ENCODE measurements around the gene LRIG1. TPM values are rescaled to one million over a fixed set of nuclear protein-coding genes. Genes with fewer than 3 reads are reported as not detected.
A peak's percentile ranks its signal among the peaks of the same experiment; 100 is the strongest.
"Not testable (repeated sequence)": the region's sequence is repeated elsewhere in the genome, so short reads cannot be mapped to it uniquely, and the experiment has no call there.

Gene LRIG1
- total RNA-seq, 1 donor from 2014 or later = 10.9 TPM

DNA sequence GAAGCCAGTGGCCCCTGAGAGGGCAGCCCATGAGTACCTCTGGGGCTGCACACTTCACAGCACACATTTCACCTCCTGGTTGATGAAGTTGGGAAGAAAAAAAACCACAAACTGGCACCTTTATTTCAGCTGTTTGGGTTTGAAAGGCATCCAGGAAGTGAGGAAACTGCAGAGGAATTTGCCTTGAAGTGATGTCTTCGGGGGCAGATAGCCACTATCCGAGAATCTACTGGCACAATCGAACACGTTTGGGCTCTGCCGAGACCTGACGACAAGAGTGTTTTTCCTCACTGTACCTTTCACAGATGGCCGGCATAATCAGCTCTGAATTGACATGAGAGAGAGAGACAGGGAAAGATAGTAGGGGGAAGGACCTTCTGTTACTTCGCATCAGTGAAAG, 59.7 kb downstream of the LRIG1 start:
- no peak for ATAC-seq

DNA sequence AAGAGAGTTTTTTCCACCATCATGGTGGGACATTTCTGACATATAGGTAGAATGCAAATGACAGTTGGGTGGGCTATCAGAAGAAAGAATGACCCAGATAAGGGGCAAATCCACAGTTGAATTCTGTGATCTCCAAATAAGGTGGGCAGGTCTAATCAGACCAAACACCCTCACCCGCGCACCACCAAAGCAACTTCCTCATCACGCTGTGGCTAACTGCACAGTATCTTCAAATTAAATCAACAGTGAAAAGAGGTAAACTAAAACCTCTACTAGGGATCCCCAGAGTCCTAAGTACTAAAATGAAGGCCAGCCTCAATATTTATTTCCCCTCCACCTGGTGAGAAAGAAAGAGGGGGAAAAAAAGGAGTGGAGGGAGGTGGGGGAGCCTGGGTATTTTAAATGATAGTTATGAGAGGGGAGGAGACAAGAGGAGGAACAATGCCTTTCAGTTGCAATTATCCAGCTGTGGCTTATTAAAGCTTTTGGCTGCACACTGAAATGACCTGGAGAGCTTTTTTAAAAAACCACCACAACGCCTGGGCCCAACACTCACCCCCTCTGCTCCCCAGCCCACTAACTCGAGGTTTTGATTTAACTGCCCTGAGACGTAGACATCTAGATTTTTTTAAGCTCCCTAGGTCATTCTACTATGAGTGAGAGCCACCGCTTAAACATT, 61.0 kb downstream of the LRIG1 start:
- ATAC-seq = no peak

DNA sequence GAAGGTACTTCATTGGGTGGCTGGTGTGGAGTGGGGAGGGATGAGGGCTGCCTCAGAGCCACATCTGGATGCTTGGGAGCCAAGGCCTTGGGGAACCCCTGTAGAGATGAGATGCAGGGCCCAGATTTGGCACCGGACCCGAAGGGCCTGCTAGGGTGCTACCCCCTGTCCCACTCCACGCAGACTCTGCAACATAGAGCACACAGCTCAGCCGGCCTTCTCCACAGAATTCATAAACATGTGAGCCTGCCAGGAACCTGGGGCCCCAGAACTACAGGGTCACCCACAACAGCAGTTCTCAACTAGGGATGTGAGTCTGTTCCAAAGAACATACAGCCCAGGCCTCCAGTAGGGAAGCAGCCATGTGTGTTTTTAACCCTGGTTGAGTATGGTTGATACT, 62.8 kb downstream of the LRIG1 start:
- ATAC-seq = no peak

DNA sequence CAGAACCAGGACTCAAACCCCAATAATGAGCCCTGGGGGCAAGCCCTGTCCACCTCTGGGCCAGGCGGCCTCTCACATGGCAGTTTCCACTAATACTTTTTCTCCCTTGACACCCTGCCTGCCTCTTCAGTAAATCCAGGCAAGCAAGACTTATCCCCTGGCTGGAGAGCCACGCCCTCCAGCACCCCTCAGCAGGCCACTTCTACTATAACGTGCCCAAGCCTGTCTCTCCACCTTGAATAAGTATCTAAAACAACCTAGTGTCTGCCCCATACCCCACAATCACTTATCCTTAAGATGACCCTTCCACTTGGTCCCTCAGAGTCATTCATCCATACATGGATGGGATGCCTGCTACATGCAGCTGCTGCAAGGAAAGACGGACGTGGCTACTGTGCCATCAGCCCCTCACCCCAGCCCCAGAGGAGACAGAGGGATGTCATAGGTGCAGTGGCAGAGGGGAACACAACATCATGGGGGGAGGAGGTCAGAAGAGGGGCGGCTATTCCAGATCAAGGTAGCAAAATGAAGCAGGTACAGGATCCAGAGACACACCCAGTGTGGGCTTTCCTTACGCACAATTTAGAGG, 63.4 kb downstream of the LRIG1 start:
- peak; percentile 47 for ATAC-seq

DNA sequence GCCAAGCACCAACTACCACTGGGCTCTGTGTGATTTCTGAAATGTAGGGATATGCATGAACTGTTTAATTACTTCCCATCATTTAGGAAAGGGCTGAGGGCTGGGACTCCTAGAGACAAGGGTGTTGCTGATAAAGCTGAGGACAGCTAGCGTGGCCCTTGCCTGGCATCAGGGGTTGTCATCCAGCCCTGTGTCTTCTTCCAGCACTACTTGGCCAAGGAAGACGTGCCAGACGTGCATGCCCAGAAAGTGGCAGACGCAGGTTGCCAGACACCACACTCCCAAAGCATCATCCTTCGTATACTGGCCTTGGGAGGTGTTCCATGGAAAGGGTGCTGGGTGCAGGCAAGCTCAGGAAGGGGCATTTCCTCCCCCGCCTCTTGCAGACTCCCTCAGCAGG, 64.8 kb downstream of the LRIG1 start:
- ATAC-seq = no peak

DNA sequence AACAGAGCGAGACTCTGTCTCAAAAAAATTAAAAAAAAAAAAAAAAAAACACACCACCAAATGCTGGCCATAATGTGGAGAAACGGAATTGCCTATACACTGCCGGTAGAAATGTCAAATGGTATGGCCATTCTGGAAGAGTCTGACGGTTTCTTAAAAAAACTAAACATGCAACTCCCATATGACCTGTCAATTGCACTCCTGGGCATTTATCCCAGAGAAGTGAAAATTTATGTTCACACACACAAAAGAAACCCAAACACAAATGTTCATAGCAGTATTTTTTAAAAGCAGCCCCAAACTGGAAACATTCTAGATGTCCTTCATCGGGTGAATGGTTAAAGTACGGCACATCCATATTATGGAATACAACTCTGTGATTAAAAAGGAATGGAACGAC, 66.1 kb downstream of the LRIG1 start:
- ATAC-seq = no peak

DNA sequence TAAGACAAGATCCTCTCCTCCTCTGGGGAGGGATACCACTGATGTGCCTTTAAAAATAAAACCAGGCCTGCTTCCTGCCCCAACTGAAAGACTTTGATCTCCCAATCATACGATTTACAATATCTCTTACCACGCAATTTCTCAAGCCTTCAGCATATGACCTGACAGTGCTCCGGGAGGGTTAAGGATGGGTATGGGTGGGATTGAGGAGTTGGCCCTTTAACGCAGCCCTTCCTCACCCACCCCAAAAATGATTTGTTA, 67.4 kb downstream of the LRIG1 start:
- ATAC-seq = no peak

DNA sequence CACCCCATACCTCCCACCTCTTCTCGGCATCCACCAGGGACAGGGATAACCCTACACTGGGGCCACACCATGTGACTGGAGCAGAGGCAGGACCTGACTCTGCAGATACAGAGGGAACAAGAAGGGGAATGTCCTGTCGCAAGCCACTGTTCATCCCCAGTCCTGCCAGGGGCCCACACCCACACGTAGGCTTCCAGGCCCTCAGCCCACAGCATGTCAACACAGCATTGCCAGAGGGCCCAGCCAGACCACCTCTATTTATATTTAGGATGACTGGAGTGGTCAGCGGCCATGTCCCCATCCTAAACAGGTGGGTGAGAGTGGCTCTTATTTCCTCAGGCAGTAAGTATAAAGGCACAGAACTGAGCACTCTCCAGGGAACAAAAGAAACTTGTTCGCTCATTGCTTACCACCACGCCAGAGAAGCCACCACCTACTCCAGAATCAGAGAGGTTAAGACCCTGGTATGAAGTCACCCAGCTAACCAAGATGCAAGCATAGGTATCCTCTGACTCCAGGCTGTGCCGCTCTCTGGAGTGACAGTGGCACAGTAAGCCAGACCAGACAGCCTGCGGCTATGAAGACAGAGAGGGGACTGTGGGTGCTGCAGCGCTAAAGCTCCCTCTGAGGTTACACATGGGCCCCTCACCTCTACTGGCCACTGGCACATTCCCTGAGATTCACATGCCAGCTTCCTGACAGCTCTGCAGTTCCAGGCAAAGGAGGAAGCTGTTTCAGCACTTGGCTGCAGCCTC, 67.9 kb downstream of the LRIG1 start:
- no peak for ATAC-seq

DNA sequence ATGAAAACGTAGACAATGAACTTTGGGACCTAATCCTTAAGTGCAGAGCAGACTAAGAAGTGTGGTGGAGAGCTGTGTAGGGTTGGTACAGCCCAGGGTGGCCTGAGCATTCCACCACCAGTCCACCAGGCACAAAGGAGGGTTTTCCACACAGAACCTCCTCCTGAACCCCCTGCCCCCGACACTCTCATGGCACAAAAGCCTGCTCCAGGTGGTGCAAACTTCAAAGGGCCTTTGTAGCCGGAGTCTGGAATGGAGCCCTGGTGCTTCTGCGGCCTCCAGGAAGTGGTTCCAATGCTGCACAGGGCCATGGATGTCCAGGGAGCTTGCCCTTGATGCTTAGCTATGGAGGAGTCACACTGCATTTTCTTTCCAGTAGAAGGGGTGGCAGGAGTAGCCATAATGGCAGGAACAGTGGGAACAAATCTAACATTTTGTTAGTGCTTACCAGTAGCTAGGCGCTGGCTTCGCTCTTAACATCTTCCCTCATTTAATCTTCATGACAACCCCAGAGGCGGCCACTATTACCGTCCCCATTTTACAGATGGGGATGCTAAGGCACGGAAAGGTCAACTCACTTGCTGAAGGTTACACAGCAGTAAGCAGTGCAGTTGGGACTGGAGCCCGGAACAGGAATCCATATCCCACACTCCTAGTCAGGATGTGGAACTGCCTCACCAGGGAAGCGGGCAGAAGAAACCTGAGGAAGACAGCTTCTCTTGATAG, 68.6 kb downstream of the LRIG1 start:
- no peak for ATAC-seq

DNA sequence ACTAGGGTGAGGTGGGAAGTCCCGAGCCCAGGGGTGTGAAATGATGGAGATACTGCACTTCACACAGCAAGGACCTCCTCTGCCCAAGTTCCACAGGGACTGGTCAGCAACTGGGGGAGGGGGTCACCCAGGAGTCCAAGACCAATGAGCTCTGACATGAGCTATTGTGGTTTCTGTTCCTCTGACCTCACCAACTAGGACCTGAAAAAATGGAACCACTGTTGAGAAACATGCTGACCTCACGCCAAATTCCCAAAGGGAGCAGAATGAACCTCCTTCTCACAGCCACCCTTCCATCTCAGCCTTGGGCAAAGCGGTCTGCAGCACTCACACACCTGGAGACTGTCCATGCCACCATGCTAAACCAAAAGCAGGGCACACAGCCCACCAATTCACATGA, 69.3 kb downstream of the LRIG1 start:
- no peak for ATAC-seq

DNA sequence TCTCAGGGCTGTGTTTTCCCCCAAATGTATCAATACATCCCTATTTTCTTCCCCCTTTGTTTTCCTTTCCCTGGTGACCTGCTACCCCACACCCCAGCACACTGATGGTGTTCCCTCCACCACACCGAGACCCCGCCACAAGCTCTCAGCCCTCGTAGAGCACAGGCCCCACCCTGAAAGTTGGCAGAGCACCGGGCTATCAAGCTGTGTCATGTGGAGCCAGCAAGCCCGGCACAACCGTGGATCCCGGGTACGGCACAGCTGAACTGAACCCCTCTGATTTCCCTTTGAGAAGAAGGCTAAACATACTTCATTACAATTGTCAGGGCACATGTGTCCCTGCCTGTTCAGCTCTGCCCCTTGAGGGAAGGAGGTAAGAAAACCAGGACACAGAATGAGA, 69.9 kb downstream of the LRIG1 start:
- no peak for ATAC-seq

DNA sequence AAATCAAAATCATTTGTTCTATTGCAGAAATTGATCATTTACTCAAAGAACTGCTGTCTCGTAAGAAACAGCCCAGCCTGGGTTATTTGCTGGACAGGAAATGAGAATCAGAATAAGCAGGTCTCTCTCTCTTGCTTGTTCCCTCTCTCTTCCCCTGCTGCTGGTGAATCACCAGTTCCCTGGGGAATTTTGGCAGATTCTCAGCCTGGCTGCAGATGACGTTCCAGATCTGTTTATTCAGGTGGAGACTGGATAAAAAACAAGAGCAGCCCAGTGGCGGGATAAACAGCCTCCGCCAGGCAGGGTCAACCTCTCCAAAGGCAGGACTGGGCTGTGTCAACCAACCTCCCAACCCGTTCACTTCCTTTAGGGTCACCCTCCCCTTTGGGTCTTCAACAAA, 72.1 kb downstream of the LRIG1 start:
- peak; percentile 72 for ATAC-seq

DNA sequence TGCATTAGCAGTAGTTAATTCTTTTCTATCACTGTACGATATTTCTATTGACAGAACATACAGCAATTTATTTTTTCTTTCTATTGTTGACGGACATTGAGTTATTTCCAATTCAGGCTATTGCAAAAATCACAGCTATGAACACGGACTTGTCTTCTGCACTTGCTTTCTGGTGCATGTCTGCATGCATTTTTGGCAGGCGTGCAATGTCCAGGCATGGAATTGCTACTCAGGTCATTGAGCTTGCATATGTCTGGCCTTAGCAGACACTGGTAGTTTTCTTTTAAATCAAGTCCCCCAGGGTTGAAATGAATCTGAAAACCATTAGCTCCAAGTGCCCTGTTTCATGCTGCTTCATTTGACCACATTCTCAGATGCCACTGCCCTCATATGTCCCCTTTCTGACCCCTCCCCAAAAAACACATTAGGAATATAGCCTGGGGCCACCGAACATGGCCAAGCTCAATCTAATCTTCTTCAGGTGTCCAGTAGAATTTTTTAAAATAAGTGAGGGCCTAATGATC, 72.8 kb downstream of the LRIG1 start:
- ATAC-seq = no peak

DNA sequence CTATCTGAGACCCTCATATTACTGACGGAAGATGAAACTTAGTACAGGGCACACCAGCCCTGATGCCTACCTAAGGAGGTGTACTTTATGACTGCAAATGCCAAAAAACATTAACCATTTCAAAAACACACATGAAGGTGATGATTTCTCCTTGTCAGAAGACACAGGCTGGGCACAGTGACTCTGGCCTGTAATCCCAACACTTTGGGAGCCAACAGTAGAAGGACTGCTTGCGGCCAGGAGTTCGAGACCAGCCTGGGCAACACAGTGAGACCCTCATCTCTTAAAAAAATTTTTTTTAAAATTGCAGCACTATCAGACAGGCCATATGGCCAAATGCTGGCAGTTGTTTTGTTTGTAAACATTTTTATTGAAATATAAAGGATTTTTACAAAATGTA, 73.5 kb downstream of the LRIG1 start:
- ATAC-seq = no peak

DNA sequence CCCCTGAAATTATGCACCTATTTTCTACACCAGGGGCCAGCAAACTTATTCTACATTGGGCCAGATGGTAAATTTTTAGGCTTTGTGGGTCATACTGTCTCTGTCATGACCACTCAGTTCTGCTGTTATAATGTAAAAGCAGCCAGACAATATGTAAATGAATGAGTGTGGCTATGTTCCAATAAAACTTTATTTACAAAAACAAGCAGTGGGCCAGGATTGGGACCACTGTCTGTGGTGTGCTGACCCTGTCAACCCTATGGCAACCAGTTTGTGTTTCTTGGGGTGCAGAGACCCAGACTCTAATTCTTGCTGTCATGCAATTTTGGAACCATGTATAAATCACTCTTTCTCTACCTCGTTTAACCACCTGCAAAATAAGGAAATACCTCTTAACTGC, 74.7 kb downstream of the LRIG1 start:
- ATAC-seq = no peak

DNA sequence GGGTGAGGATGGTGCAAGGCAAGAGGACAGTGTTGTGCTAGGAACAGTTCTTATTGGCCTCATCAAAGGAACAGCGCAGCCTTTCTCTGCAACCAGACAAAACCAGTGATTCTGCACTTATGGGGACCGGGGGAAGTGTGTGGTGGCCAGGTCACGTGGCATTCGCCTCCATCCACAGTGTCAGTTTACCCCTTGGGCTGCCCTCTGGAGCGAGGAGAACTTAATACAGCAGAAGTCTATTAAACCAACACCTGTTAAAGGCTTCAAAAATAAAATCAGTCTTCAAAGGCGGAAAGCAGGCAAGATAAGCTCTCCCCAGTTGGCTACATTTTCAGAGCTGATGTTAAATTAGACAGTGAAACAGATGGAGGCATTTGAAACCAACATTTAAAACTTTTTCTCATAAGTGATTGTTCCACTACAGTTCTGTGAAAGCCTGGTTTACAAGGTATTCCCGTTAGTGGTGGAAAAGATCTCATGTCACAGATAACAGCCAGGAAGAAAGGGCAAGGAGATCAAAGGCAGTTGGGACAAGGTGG, 75.2 kb downstream of the LRIG1 start:
- ATAC-seq = no peak

DNA sequence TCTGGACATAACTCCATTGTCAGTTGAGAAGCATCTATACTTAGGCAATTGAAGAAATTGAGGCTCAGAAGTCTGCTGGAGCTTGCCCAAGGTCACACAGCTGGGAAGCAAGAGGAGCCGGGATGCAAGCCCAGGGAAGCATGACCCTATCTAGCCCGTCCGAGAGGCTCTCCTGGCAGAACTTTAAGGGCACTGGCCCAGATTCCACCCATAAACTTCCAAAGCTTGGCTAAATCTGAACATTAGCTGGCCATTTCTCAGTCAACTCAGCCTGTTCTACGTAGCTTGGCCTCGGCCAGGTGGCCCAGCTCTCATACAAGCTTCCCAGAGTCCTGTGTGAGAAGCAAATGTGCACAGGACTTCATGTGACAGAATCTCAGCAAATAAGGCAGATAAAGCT, 75.8 kb downstream of the LRIG1 start:
- ATAC-seq = no peak

DNA sequence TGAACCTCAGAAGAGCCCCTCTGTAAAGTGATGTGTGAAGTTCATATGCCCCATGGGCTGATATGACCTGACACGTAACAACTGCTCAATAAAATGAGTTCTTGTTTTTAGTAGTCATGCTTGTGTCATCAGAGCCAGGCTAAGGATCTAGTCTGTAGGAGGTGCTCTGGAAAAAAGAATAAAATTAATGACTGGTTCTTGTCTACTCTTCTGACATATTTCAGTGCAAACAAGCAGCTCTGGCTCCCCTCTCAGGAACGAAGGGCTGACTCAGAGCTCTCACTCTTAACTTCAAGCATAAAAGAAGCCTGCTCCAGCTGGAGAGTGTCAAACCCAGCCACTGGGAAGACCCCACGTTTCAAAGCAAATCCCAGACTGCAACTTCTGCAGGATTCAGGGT, 77.0 kb downstream of the LRIG1 start:
- no peak for ATAC-seq

DNA sequence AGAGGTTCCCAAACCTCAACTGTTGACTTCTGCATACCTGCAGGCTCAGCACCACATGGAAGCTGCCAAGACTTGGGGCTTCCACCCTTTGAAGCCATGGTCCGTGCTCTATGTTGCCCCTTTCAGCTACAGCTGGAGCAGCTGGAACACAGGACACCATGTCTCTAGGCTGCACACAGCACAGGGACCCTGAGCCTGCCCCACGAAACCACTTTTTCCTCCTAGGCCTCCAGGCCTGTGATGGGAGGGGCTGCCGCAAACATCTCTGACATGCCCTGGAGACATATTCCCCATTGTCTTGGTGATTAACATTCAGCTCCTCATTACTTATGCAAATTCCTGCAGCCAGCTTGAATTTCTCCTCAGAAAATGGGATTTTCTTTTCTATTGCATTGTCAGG, 78.9 kb downstream of the LRIG1 start:
- ATAC-seq = not testable (repeated sequence)

DNA sequence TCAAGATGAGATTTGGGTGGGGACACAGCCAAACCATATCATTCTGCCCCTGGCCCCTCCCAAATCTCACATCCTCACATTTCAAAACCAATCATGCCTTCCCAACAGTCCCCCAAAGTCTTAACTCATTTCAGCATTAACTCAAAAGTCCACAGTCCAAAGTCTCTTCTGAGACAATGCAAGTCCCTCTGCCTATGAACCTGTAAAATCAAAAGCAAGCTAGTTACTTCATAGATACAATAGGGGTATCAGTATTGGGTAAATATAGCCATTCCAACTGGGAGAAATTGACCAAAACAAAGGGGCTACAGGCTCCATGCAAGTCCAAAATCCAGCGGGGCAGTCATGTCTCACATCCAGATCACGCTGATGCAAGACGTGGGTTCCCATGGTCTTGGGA, 79.7 kb downstream of the LRIG1 start:
- ATAC-seq = not testable (repeated sequence)

DNA sequence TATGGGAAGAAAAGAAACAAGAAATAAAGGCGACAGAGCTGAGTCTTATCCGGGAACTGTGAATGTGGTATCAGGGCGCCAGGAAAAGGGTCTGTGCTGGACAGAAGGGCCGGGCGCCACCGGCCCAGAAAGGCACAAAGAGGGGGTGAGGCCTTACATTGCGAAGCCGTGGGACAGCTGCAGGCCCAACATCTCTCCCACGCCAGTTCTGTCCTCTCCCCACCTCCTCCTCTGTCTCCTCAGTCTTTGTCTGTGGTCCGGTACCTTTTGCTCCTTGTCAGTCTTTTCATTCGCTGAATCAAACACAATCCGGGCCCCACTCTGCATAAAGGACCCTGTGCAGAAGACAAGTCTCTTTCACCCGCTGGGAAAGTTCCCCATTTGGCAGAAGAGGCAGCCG, 81.8 kb downstream of the LRIG1 start:
- ATAC-seq = no peak

DNA sequence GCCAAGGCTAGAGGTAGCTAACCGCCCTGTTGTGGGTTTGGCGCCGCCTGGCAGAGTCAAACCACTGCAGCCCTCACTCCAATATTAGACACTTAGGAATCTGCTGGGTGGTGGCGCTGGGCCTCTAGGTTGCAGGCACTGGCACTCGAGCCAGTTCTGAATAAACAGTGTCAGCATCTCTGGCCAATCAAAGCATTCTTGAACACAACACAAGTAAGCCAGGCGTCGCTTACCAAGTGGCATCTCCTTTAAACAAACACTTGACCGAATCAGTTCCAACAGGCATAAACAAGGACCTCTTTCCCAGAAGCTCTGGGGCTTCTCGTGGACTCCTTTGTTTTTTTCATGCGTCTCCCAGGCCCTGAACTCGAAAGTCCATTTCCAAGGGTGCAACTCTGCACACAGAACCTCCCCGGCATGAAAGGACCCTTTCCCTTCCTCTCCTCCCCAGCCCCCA, 82.3 kb downstream of the LRIG1 start:
- no peak for ATAC-seq
